HG02884 (cell line): ENCODE measurements around the gene PLEKHF1.
A peak's percentile ranks its signal among the peaks of the same experiment; 100 is the strongest.
"Not testable (repeated sequence)": the region's sequence is repeated elsewhere in the genome, so short reads cannot be mapped to it uniquely, and the experiment has no call there.

ENCODE experiments used
- ATAC-seq: cut with Tn5 transposase; IDR thresholded peaks from one replicate; pipeline ENCODE4 v1.9.1; 2021; ENCODE audit warnings: mild to moderate bottlenecking, moderate library complexity; ENCODE audit not compliant: unreplicated experiment

The PLEKHF1 gene

GRCh38 chr19:29663861-29664752 lies 1.2 kb upstream of the PLEKHF1 start:
- no peak for ATAC-seq

- no peak for ATAC-seq
These were observed 477 bp upstream of the PLEKHF1 start for GRCh38 chr19:29664753-29665214.

DNA sequence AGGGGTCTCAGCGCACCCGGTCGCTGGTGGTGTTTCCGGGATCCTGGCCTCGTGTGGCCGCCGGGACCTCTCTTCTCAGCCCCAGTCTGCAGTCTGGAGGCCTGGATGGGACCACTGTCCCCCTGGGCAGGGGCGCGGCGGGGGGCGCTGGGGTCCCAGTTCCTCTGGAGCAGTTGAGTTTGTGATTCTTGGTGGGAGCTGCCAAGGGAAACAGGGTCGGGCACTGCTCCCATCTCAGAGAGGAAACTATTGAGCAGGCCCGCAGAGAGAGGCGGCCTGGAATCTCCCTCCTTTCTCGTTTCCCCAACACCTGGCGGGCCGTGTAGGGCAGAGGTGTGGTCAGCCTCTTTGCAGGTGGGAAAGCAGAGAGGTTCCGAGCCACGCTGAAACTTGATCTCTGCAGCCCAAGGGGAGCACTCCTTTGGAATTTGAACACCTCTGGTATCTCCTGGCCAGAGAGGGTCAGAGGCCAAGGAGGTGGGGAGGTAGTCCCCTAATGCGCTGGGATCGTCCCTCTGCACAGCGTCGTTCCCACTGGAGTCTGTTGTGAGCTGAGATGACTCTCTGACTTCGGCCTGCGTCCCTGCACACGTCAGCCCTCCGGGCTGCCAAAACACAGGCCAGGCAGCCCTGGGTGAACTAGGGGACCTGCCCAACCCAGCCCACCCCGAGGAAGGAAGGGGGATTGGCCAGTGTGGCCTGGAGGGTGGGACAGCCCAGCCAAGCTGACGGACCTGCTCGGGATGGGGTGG lies 741 bp downstream of the PLEKHF1 start:
- peak; percentile 28 for ATAC-seq

GRCh38 chr19:29666578-29667386 lies 1.5 kb downstream of the PLEKHF1 start:
- ATAC-seq = no peak

DNA sequence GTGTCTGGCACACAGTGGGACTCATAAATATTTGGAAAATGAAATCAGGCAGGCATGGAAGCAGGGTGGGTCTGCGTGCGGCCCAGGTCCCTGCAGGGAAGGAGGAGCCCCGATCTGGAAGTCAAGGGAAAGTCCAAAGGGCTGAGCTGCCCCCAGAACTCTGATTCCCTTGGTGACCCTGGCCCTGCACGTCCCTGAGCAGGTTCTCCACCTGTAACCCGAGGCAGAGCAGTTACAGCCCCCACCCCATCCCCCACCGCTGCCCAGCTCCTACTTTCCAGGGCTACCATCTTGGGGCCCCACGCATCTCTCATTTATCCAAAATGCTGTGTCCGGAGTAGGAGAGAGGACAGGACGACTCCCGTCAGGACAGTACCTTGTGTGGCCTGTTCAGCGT lies 2.1 kb downstream of the PLEKHF1 start:
- ATAC-seq = no peak

DNA sequence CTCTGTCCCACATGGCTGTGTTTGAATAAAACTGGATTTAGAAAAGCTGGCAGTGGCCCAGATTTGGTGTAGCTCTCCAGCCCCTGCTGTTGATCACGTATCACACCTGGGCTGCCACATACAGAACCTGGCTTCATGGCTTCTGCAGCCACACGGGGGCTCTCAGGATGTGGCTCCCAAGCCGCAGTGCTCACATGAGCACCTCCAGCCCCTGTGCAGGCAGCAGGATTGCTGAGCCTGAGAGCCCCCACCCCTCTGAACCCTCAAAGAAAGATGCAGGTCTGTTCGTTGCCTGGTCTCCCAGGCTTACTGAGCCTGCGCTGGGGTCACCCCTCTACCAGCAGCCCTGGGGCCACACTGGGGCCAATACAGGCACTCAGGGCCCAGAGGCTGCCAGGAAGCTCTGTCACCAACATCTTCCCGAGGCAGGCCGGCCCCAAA lies 2.7 kb downstream of the PLEKHF1 start:
- ATAC-seq = no peak

- ATAC-seq = no peak
These were observed 3.7 kb downstream of the PLEKHF1 start for GRCh38 chr19:29668746-29669609.

GRCh38 chr19:29670255-29670654 lies 5.0 kb downstream of the PLEKHF1 start:
- ATAC-seq = no peak

- not testable (repeated sequence) for ATAC-seq
These were observed 5.7 kb downstream of the PLEKHF1 start for GRCh38 chr19:29671026-29671392.

- ATAC-seq = peak; percentile 75
These were observed 6.3 kb downstream of the PLEKHF1 start for GRCh38 chr19:29671393-29672160.

GRCh38 chr19:29672319-29672932 lies 7.2 kb downstream of the PLEKHF1 start:
- ATAC-seq = no peak

GRCh38 chr19:29672933-29673336 lies 7.7 kb downstream of the PLEKHF1 start:
- ATAC-seq = peak; percentile 40

- no peak for ATAC-seq
These were observed 8.4 kb downstream of the PLEKHF1 start for GRCh38 chr19:29673451-29674371.

DNA sequence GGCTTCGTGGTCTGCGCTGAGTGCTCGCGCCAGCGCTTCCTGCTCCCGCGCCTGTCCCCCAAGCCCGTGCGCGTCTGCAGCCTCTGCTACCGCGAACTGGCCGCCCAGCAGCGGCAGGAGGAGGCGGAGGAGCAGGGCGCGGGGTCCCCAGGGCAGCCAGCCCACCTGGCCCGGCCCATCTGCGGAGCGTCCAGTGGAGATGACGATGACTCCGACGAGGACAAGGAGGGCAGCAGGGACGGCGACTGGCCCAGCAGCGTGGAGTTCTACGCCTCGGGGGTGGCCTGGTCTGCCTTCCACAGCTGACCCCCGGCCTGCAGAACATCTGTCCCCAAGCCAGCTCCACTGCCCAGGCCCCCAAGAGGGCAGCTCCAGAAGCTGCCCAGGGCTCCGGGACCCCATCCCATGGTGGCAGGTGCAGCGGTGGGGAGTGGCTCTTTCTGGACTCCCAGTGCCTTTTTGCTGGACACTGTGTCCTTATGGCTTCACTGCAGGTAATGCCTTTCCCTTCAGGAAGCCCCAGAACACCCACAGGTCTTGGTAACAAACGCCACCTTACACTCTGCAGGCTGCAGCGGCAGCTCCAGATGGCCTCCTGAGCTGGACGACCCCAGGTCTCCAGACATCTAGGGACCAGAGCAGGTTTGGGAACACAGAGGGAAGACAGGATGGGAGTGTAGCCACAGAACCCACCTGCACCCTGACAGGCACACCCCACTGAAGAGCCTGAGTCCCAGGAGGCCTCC lies 9.3 kb downstream of the PLEKHF1 start:
- no peak for ATAC-seq

DNA sequence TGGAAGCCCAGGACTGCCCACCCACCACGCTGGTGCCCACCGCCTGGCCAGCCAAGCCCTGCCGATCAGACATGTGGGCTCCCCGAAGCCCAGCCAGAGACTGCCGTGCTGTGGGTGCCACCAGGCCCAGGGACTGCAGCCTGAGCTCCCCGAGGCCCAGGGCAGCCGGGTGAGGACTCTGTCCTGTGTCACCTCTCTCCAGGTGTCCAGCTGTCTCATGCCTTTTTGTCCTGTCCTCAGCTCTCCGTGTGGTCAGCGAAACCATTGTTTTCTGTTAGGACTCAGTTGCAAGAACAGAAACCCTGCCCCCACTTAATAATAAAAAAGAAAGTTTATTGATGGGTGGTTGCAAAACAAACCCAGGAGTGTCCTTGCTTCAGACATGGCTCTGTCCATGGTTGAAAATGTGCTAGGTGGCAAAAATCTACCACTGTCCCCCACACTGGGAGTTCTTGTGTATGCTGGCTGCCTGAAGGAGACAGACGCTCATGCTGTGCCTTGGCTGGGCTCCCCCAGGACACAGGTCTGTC lies 9.9 kb downstream of the PLEKHF1 start:
- ATAC-seq = no peak

DNA sequence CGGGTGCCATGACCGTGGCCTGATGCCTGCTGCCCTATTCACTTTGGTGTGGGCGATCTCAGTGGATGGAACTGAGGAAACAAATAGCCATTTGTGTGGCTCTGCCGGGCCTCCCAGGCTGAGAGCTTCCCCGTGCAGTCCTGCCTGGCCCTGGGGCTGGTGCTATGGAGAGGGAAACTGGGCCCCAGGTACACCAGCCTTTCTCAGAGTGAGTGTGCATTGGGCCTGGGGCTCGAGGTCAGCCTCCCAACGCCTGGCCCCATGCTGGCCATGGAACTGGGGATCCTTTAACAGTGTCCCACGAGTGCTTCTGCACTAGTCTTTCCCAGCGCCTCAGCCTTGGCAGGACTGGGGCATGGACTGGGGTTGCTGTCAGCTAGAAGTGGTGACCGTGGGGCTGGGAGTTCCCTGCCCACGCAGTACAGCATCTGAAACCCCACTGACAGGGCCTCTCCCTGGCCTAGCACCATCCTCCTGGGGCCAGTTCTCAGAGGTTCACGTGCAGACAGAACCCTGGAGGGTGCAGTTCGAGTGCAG lies 10.5 kb downstream of the PLEKHF1 start:
- no peak for ATAC-seq

DNA sequence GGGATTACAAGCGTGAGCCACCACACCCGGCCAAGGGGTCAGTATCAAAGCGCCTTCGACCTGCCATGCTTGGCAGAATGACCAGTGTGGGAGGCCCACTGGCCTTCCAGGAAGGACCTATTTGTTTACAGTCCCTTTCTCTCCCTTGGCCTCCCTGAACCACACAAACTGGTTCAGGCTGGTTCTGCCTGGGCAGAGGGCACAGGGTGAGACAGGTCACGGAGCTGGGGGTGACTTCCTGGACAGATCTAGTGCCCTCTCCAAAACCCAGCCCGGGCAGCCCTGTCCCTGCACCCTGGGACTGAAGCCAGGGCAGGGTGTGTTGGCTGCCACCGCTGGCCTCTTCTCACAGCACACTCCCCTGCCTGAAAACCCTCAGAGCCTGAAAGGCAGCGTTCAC lies 11.3 kb downstream of the PLEKHF1 start:
- ATAC-seq = no peak
